Adrenal gland (tissue), 12 donors: ENCODE results near the gene MVD. TPM values are rescaled to one million over a fixed set of nuclear protein-coding genes. Genes with fewer than 3 reads are reported as not detected.

Source experiments
- DNase-seq, 7 donors: peaks; one replicate each; pipeline ENCODE4 v3.0.0-alpha.2; 2019 to 2020
- H3K27ac ChIP-seq, 5 donors: fragments of 200-600 bp; sonication (generic) in 4 of 5; 1 replicate in 3 of 5; 2 replicates in 2 of 5; pipeline versions ENCODE4 v1.5.1 to v1.8.0; 2016 to 2020; ENCODE audit warnings: mild to moderate bottlenecking in 1 of 5
- H3K27me3 ChIP-seq: fragments of 200-600 bp; 2 replicates; pipeline ENCODE4 v1.8.0; 2021
- H3K36me3 ChIP-seq, 2 donors: fragments of 200-600 bp; replicated peaks in 1 of 2; 1 replicate in 1 of 2; 2 replicates in 1 of 2; pipeline versions ENCODE4 v1.5.1 to v1.8.0; 2018 to 2022
- H3K4me1 ChIP-seq, 2 donors: fragments of 200-600 bp; replicated peaks in 1 of 2; 1 replicate in 1 of 2; 2 replicates in 1 of 2; pipeline versions ENCODE4 v1.5.1 to v1.8.0; 2018 to 2021
- H3K4me3 ChIP-seq, 4 donors: fragments of 200-600 bp; sonication (generic) in 3 of 4; one replicate each; pipeline ENCODE4 v1.5.1; 2016 to 2018
- H3K9me3 ChIP-seq, 3 donors: fragments of 200-600 bp; sonication (generic) in 1 of 3; replicated peaks in 1 of 3; 1 replicate in 2 of 3; 2 replicates in 1 of 3; pipeline versions ENCODE4 v1.5.1 to v1.8.0; 2016 to 2021
- POLR2A ChIP-seq, 2 donors: fragments of 450-650 bp; IDR thresholded peaks; one replicate each; pipeline ENCODE4 v1.6.1; 2017; ENCODE audit warnings: antibody characterized with exemption in 2 of 2, mild to moderate bottlenecking in 2 of 2, moderate library complexity in 1 of 2
- WGBS, 4 donors: extraction: QIAGEN DNeasy Blood & Tissue Kit in 2 of 4; methylation state at CpG; one replicate each; pipeline versions ENCODE4 v1.1.5 to v1.1.7; 2013 to 2017; 5-methylcytosine and 5-hydroxymethylcytosine counted together
- intact Hi-C, 2 donors: fragments of 100-400 bp; cut with DNase I; formaldehyde crosslinking; loops; one replicate each; pipeline versions ENCODE4 v1.14.1 to v1.15.0; 2022 to 2023
- polyA plus RNA-seq, 3 donors: library from polyadenylated mRNA; stranded (reverse); fragments of 200-250 nt in 2 of 3; fragments of 350-450 nt in 1 of 3; fragmentation: Illumina TruSeq in 1 of 3; extraction: RNeasy Lipid Tissue Mini Kit (QIAGEN cat#74804) in 1 of 3; gene quantifications; one replicate each; pipeline ENCODE4 v1.2.3, GENCODE V29; 2013 to 2014
- total RNA-seq, 9 donors: library from RNA; depleted of rRNA in 4 of 9; stranded (reverse); fragments of >200 nt in 4 of 9; fragments of 120-200 nt in 1 of 9; fragmentation: NEBNext Ultra II Directional in 1 of 9; extraction: Animal tissue kit (Norgen Biotek cat#: 25700) in 1 of 9; gene quantifications; one replicate each; pipeline versions ENCODE4 v1.1.0 to v1.2.4, GENCODE V29; 2013 to 2023
- TF ChIP-seq, protein P1 (sequence below), 6 experiments: fragments of 450-650 bp in 4 of 6; fragments of 200-600 bp in 2 of 6; sonication (generic) in 1 of 6; IDR thresholded peaks; 1 replicate in 5 of 6; 2 replicates in 1 of 6; pipeline versions ENCODE4 v1.5.1 to v1.8.0; 2016 to 2021; ENCODE audit warnings: antibody characterized with exemption in 6 of 6, mild to moderate bottlenecking in 2 of 6, moderate library complexity in 1 of 6
- donor health status: healthy with polysubstance abuse.
- donor health status: Bipolar disorder and iron deficiency.
- donor health status: DM: yes; HTN: yes; CAD: no.
- donor health status: DM: no; HTN: no; CAD: no.
- donor health status: DM: no; HTN: no; CAD: no.
- donor health status: DM: yes; HTN: yes; CAD: no.

The MVD gene
- total and polyA plus RNA-seq, 12 donors = 25.6 to 293 (median 45.4) TPM

DNA sequence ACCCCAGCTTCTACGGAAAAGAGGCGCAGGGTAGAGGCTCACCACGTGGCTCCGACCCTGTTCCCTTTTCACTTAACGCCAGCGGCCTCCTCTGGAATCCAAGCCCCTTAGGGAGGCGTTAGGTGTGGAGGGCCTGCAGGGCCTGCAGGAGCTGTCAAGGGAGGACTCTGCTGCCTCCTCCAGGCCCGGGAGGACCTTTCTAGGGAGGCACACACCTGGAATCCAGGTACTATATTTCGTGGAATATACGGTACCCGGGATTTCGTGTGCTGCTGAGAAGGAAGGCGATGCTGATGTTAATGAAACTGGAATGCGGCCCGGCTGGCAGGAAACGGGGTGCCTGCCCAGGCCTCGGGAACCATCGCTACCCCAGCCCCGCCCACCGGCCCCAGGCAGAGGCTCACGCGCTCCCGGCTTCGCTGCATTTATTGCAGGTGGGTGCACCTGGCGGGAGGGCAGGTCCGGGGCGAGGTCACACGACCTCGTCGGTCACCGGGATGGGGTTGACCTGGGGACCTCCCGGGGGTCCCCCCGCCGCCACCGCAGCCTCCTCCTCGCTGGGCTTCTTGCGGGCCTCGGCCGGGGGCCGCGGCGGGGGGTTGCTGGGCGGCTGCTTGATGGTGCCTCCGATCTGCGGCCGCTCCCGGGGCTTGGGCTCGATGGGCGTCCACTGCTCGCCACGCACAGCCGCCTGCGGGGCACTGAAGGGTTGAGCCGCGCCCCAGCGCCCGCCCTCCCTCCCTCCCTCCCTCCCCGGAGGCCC, 19.8 kb downstream of the MVD start:
- H3K9me3 ChIP-seq = no peaks in the 10 kb centered on the region
- H3K4me3 ChIP-seq = no peak overlapping the region
- intact Hi-C loops = no loop called here
- 76 to 86% (median 85%) methylated on average over 22 to 58 of the region's 58 CpGs for WGBS, 4 donors
- no peaks in the 10 kb centered on the region for H3K36me3 ChIP-seq
- H3K4me1 ChIP-seq = no peaks in the 10 kb centered on the region
- TF ChIP-seq, protein P1, sequence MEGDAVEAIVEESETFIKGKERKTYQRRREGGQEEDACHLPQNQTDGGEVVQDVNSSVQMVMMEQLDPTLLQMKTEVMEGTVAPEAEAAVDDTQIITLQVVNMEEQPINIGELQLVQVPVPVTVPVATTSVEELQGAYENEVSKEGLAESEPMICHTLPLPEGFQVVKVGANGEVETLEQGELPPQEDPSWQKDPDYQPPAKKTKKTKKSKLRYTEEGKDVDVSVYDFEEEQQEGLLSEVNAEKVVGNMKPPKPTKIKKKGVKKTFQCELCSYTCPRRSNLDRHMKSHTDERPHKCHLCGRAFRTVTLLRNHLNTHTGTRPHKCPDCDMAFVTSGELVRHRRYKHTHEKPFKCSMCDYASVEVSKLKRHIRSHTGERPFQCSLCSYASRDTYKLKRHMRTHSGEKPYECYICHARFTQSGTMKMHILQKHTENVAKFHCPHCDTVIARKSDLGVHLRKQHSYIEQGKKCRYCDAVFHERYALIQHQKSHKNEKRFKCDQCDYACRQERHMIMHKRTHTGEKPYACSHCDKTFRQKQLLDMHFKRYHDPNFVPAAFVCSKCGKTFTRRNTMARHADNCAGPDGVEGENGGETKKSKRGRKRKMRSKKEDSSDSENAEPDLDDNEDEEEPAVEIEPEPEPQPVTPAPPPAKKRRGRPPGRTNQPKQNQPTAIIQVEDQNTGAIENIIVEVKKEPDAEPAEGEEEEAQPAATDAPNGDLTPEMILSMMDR (IDR thresholded peaks at IDR 0.05) = no peak
- TF ChIP-seq POLR2A (IDR thresholded peaks at IDR 0.05) = no peak
- H3K27ac ChIP-seq = no peak overlapping the region
- no peak for DNase-seq
- peaks cover 19% of the 10 kb centered on the region for H3K27me3 ChIP-seq

DNA sequence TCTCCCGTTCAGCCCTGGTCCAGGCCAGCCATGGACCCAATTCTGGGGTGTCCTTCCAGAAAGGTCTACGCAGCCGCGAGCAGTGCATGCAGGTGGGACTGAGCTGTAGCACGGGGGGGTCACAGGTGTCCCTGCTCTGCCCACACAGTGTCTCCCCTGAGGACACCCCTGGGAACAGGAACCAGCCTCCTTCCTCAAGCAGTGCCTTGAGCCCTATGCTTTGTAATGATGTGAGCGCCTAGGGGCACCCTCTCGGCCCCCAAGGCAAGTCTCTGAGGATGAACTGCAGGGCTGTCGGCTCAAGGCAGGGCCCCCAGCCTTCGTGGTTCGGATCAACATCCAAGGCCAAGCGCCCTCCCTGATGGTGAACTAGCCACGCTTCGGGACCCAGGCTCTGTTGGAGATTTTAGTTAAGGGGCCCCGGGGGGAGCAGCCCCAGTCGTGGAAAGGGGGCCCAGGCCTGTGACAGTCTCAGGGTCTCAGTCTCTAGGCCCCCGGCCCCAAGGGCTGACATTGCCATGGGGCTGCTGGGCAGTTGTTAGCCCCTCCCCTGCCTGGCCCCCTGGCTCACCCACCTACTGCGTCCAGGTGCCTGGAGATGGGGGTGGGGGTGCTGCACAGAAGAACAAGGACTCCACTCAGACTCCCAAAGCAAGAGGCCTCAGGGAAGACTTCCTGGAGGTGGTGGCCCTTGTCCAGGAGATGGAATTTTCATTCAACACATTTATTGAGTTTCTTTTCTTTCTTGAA, 22.2 kb downstream of the MVD start:
- intact Hi-C loops = no loop called here
- H3K9me3 ChIP-seq = no peaks in the 10 kb centered on the region
- H3K27me3 ChIP-seq = peaks cover 19% of the 10 kb centered on the region
- no peak for TF ChIP-seq POLR2A (IDR thresholded peaks at IDR 0.05)
- TF ChIP-seq, protein P1 (IDR thresholded peaks at IDR 0.05) = no peak
- no peak overlapping the region for H3K4me3 ChIP-seq
- no peak for DNase-seq
- WGBS, 4 donors = 45 to 58% (median 51%) methylated on average over 6 to 17 of the region's 17 CpGs
- H3K36me3 ChIP-seq = no peaks in the 10 kb centered on the region
- no peaks in the 10 kb centered on the region for H3K4me1 ChIP-seq
- H3K27ac ChIP-seq = no peak overlapping the region

DNA sequence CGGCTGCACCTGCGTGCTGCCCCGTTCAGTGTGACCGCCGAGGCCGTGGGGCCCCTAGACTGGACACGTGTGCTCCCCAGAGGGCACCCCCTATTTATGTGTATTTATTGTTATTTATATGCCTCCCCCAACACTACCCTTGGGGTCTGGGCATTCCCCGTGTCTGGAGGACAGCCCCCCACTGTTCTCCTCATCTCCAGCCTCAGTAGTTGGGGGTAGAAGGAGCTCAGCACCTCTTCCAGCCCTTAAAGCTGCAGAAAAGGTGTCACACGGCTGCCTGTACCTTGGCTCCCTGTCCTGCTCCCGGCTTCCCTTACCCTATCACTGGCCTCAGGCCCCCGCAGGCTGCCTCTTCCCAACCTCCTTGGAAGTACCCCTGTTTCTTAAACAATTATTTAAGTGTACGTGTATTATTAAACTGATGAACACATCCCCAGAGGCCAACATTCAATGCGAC, 22.8 kb downstream of the MVD start:
- Histone ChIP-seq H3K4me3 (no peak overlapping the region), H3K27ac (no peak overlapping the region), H3K4me1 (no peaks in the 10 kb centered on the region), H3K36me3 (no peaks in the 10 kb centered on the region), H3K27me3 (peaks cover 19% of the 10 kb centered on the region), H3K9me3 (no peaks in the 10 kb centered on the region)
- WGBS, 4 donors = 46 to 64% (median 52%) methylated on average over 13 of the region's 13 CpGs
- DNase-seq = no peak
- intact Hi-C loops = no loop called here
- TF ChIP-seq, protein P1 (IDR thresholded peaks at IDR 0.05) = no peak
- TF ChIP-seq POLR2A (IDR thresholded peaks at IDR 0.05) = no peak

DNA sequence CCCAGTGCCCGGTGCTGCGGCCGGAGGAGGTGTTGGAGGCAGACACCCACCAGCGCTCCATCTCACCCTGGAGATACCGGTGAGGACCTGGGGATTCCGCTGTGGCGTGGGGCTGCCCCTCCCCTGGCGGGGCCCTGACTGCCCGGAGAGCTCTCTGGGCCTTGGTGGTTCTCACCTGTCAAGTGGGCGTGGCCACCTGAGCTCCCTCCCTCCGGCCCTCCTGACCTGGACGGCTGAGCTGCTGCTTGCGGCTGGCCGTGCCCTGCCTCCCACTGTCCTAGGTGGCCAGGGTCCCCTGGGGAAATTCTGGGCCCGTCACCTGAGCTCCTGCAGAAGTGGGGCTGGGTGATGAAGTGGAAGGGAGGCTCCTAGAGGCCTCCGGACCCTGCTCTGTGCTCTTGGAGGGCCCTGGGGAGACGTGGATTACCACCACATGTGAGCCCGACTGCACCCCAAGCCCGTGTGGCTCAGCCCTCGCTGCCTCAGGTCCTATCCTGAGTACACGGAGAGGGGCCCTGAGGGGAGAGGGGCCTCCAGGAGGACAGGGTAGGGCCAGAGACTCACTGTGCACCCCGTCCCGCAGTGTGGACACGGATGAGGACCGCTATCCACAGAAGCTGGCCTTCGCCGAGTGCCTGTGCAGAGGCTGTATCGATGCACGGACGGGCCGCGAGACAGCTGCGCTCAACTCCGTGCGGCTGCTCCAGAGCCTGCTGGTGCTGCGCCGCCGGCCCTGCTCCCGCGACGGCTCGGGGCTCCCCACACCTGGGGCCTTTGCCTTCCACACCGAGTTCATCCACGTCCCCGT, 23.5 kb downstream of the MVD start:
- intact Hi-C loops = no loop called here
- H3K4me3 ChIP-seq = no peak overlapping the region
- H3K36me3 ChIP-seq = no peaks in the 10 kb centered on the region
- H3K4me1 ChIP-seq = no peaks in the 10 kb centered on the region
- no peaks in the 10 kb centered on the region for H3K9me3 ChIP-seq
- no peak for TF ChIP-seq POLR2A (IDR thresholded peaks at IDR 0.05)
- TF ChIP-seq, protein P1 (IDR thresholded peaks at IDR 0.05) = no peak
- WGBS, 4 donors = 34 to 36% (median 34%) methylated on average over 15 to 45 of the region's 45 CpGs
- DNase-seq = no peak
- peaks cover 19% of the 10 kb centered on the region for H3K27me3 ChIP-seq
- H3K27ac ChIP-seq = no peak overlapping the region
